HUES6 (cell line): ENCODE measurements around the gene LDB3.

Experiments used
- H3K27ac ChIP-seq: 2 replicates; pipeline ENCODE4 v1.7.0; 2013; ENCODE audit warnings: low read depth, mild to moderate bottlenecking, low read length, inconsistent platforms
- H3K27me3 ChIP-seq: 2 replicates; pipeline ENCODE4 v1.6.1; 2013; ENCODE audit warnings: low read length; ENCODE audit not compliant: control insufficient read depth, insufficient read depth
- H3K36me3 ChIP-seq: 2 replicates; pipeline ENCODE4 v1.6.1; 2013; ENCODE audit warnings: low read length; ENCODE audit not compliant: control insufficient read depth, insufficient read depth
- H3K4me1 ChIP-seq: 2 replicates; pipeline ENCODE4 v1.6.1; 2013; ENCODE audit warnings: low read length; ENCODE audit not compliant: control insufficient read depth, insufficient read depth
- H3K4me3 ChIP-seq: 2 replicates; pipeline ENCODE4 v1.5.1; 2013; ENCODE audit warnings: low read depth, low read length
- H3K9ac ChIP-seq: one replicate; pipeline ENCODE4 v1.6.1; 2013; ENCODE audit warnings: mild to moderate bottlenecking, low read length
- H3K9me3 ChIP-seq: 2 replicates; pipeline ENCODE4 v1.6.1; 2013; ENCODE audit warnings: low read depth, low read length; ENCODE audit not compliant: control insufficient read depth, insufficient read depth

LDB3 gene

DNA sequence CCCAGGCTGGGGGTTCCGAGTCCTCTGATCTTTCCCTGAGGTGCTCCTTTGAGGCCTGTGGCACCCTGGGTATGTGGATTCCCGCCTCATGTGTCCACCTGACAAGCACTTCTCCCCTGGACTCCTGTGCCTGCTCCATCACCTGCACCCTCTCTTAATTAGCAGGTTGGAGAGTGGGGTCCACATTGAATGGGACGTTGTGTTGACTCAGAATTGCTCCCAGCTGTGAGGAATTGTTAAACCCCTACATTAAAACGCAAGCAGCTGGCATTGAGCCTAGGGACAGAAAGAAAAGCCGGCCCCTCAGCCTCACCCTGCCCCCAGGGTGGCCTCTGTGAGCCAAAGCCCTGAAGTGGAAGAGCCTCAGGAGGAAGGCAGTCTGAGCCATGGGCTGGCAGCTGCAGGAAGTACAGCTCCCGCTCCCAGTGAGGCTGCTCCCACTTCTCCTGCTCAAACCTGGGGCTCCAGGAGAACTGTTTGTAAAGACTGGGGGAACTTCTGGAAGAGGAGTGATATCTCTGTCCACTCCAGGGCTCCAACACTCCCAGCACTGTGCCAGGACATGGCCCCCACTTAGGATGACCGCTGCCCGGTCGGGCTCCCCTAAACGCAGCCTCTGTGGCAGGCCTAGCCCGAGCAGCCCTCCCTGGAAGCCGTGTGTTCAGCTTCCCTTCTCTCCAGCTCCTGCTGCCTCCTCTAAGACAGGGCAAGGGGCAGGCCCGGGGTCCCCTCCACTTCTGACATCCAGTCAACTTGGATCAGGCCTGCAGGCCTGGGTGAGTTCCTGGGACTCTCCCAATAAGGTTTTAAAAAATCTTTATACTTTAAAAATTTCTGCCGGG is 15.7 kb upstream of the LDB3 start:
- no peak overlapping the region for H3K27ac ChIP-seq
- peaks cover 12% of the 10 kb centered on the region for H3K4me1 ChIP-seq
- no peak overlapping the region for H3K4me3 ChIP-seq
- H3K27me3 ChIP-seq = 0 out of 2 replicates have a peak, but pooled peaks cover 3% of the 10 kb centered on the region
- H3K9ac ChIP-seq = no peak overlapping the region
- no peaks in the 10 kb centered on the region for H3K9me3 ChIP-seq
- no peaks in the 10 kb centered on the region for H3K36me3 ChIP-seq

GRCh38 chr10:86653379-86653778 is 14.9 kb upstream of the LDB3 start:
- H3K27me3 ChIP-seq = 0 out of 2 replicates have a peak, but pooled peaks cover 3% of the 10 kb centered on the region
- no peak overlapping the region for H3K4me3 ChIP-seq
- H3K36me3 ChIP-seq = no peaks in the 10 kb centered on the region
- H3K4me1 ChIP-seq = peaks cover 10% of the 10 kb centered on the region
- H3K27ac ChIP-seq = no peak overlapping the region
- no peaks in the 10 kb centered on the region for H3K9me3 ChIP-seq
- no peak overlapping the region for H3K9ac ChIP-seq

DNA sequence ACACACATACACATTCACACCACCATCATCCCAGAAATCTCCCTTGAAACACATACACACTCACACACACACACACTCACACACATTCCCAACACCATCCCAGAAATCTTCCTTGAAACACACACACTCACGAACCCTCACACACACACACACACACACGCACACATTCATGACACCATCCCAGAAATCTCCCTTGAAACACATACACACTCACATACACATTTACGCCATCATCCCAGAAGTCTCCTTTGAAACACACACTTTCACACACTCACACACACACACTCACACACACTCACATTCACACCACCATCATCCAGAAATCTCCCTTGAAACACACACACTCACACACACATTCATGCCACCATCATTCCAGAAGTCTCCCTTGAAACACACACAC is 14.3 kb upstream of the LDB3 start:
- no peak overlapping the region for H3K9ac ChIP-seq
- H3K4me1 ChIP-seq = peaks cover 7% of the 10 kb centered on the region
- no peaks in the 10 kb centered on the region for H3K36me3 ChIP-seq
- H3K4me3 ChIP-seq = no peak overlapping the region
- H3K27me3 ChIP-seq = 0 out of 2 replicates have a peak, but pooled peaks cover 3% of the 10 kb centered on the region
- no peak overlapping the region for H3K27ac ChIP-seq
- H3K9me3 ChIP-seq = no peaks in the 10 kb centered on the region

- H3K9me3 ChIP-seq = no peaks in the 10 kb centered on the region
- H3K9ac ChIP-seq = no peak within 1 kb of the TSS
- H3K4me1 ChIP-seq = peaks cover 7% of the 10 kb centered on the region
- no peaks in the 10 kb centered on the region for H3K36me3 ChIP-seq
- 0 out of 2 replicates have a peak, but pooled peaks cover 3% of the 10 kb centered on the region for H3K27me3 ChIP-seq
- H3K4me3 ChIP-seq = no peak within 1 kb of the TSS
- no peak within 1 kb of the TSS for H3K27ac ChIP-seq
Observed at GRCh38 chr10:86654411-86655172, 13.7 kb upstream of the LDB3 start, which contains the start of gene OPN4. Gene OPN4, plus strand, starts transcription at chr10:86654547. Its CDS starts 237 bp downstream, at chr10:86654784.

DNA sequence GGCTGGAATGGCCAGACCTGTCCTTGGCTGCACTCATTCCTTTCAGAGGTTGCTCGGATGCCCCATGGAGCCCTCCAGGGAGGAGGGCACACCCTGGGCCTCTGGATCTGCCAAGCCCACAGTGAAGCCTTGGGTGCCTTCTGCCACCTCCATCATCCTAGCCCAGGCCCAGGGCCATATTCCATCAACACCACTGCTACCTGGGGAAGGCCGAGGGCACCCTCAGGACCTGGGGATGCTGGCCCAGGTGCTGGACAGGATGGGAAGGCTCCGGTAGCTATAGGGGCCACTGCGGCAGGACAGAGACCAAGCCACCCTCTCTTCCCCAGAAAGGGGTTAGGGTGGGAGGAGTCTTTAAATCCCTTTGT is 13.2 kb upstream of the LDB3 start:
- H3K4me1 ChIP-seq = peaks cover 7% of the 10 kb centered on the region
- H3K9ac ChIP-seq = no peak overlapping the region
- no peaks in the 10 kb centered on the region for H3K36me3 ChIP-seq
- H3K27me3 ChIP-seq = 0 out of 2 replicates have a peak, but pooled peaks cover 3% of the 10 kb centered on the region
- H3K4me3 ChIP-seq = no peak overlapping the region
- no peaks in the 10 kb centered on the region for H3K9me3 ChIP-seq
- no peak overlapping the region for H3K27ac ChIP-seq

- H3K4me3 ChIP-seq = no peak overlapping the region
- H3K27ac ChIP-seq = no peak overlapping the region
- peaks cover 7% of the 10 kb centered on the region for H3K4me1 ChIP-seq
- H3K9ac ChIP-seq = no peak overlapping the region
- H3K9me3 ChIP-seq = no peaks in the 10 kb centered on the region
- no peaks in the 10 kb centered on the region for H3K36me3 ChIP-seq
- H3K27me3 ChIP-seq = 0 out of 2 replicates have a peak, but pooled peaks cover 3% of the 10 kb centered on the region
Observed at GRCh38 chr10:86655596-86655995, 12.7 kb upstream of the LDB3 start.

- no peaks in the 10 kb centered on the region for H3K27me3 ChIP-seq
- no peaks in the 10 kb centered on the region for H3K9me3 ChIP-seq
- H3K4me1 ChIP-seq = peaks cover 7% of the 10 kb centered on the region
- no peak overlapping the region for H3K9ac ChIP-seq
- H3K4me3 ChIP-seq = no peak overlapping the region
- H3K36me3 ChIP-seq = no peaks in the 10 kb centered on the region
- H3K27ac ChIP-seq = no peak overlapping the region
Observed at GRCh38 chr10:86657011-86657395, 11.3 kb upstream of the LDB3 start.

- H3K36me3 ChIP-seq = no peaks in the 10 kb centered on the region
- H3K4me1 ChIP-seq = peaks cover 4% of the 10 kb centered on the region
- no peaks in the 10 kb centered on the region for H3K27me3 ChIP-seq
- no peak overlapping the region for H3K4me3 ChIP-seq
- H3K9ac ChIP-seq = no peak overlapping the region
- no peaks in the 10 kb centered on the region for H3K9me3 ChIP-seq
- H3K27ac ChIP-seq = no peak overlapping the region
Observed at GRCh38 chr10:86657396-86658011, 10.8 kb upstream of the LDB3 start.

DNA sequence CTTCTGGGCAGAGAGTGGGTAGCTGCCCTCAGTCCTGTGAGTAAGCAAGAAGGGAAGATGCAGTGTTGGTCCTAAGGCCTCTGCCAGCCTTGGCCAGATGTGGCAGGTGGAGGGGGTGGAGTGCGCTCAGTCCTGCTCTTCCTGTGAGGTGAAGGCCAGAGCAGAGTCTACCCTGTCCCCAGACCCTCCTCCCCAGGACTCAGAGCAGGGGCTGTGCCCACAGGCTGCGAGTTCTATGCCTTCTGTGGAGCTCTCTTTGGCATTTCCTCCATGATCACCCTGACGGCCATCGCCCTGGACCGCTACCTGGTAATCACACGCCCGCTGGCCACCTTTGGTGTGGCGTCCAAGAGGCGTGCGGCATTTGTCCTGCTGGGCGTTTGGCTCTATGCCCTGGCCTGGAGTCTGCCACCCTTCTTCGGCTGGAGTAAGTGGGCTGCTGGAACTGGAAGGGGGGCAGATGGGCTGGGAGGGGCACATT is 10.0 kb upstream of the LDB3 start:
- Histone ChIP-seq H3K4me3 (no peak overlapping the region), H3K27me3 (no peaks in the 10 kb centered on the region), H3K4me1 (no peaks in the 10 kb centered on the region), H3K9ac (no peak overlapping the region), H3K36me3 (no peaks in the 10 kb centered on the region), H3K9me3 (no peaks in the 10 kb centered on the region), H3K27ac (no peak overlapping the region)

- no peak overlapping the region for H3K9ac ChIP-seq
- H3K27ac ChIP-seq = no peak overlapping the region
- no peak overlapping the region for H3K4me3 ChIP-seq
- H3K4me1 ChIP-seq = no peaks in the 10 kb centered on the region
- H3K36me3 ChIP-seq = no peaks in the 10 kb centered on the region
- H3K27me3 ChIP-seq = no peaks in the 10 kb centered on the region
- no peaks in the 10 kb centered on the region for H3K9me3 ChIP-seq
Observed at GRCh38 chr10:86658751-86659150, 9.6 kb upstream of the LDB3 start.
